GM12878 (cell line): ENCODE measurements around the gene KLK13. TPM values are rescaled to one million over a fixed set of nuclear protein-coding genes. Genes with fewer than 3 reads are reported as not detected.

Experiments used
- ATAC-seq: fragments of 200-7000 bp; cut with Tn5 transposase; 3 replicates; pipeline ENCODE4 v1.9.1; 2020; ENCODE audit warnings: mild to moderate bottlenecking, moderate library complexity
- BruUV-seq: library from RNA; stranded (reverse); fragments of 400-500 nt; replicated peaks from 2 replicates; lab custom pipeline; 2021; lab: Mats Ljungman, UMichigan
- CTCF ChIA-PET: fragments of 300-600 bp; sonication (Branson Sonifier 250); formaldehyde crosslinking; extraction: SDS; loops from one replicate; lab custom pipeline; 2021; ENCODE audit warnings: inconsistent platforms; lab: Yijun Ruan, JAX
- POLR2A ChIA-PET: fragments of 350-600 bp; formaldehyde crosslinking; extraction: SDS; loops from one replicate; lab custom pipeline; 2021; ENCODE audit warnings: inconsistent platforms; lab: Charles Lee
- RAD21 ChIA-PET: fragments of 300-600 bp; sonication (Branson Sonifier 250); formaldehyde crosslinking; loops from one replicate; lab custom pipeline; 2023; ENCODE audit warnings: antibody characterized with exemption; ENCODE audit not compliant: unreplicated experiment; lab: Charles Lee
- SMC1A ChIA-PET: fragments of 300-600 bp; sonication (Branson Sonifier 250); formaldehyde crosslinking; loops from one replicate; lab custom pipeline; 2023; ENCODE audit not compliant: unreplicated experiment, uncharacterized antibody; lab: Charles Lee
- DNase-seq: peaks from one replicate; pipeline ENCODE4 v3.0.0-alpha.2; 2011; ENCODE audit warnings: low read depth, low spot score
- FAIRE-seq: peaks from 3 replicates; lab custom pipeline; 2011; peaks lifted over from hg19 to GRCh38; lab: Jason Lieb, UNC
- H2AFZ ChIP-seq: 2 replicates; pipeline ENCODE4 v1.6.0; 2011; ENCODE audit warnings: low read depth, low read length, control low read depth; ENCODE audit not compliant: control insufficient read depth
- H3K27ac ChIP-seq: 2 replicates; pipeline ENCODE4 v1.5.1; 2011; ENCODE audit warnings: control low read depth; ENCODE audit not compliant: control insufficient read depth, insufficient read depth
- H3K27me3 ChIP-seq, 2 experiments: replicated peaks in 1 of 2; 2 replicates each; pipeline versions ENCODE4 v1.6.0 to v1.6.1; 2011; ENCODE audit warnings: low read length in 1 of 2; ENCODE audit not compliant: control insufficient read depth in 2 of 2, insufficient read depth in 2 of 2
- H3K36me3 ChIP-seq, 2 experiments: 2 replicates each; pipeline ENCODE4 v1.5.1; 2011; ENCODE audit warnings: low read length in 1 of 2; ENCODE audit not compliant: control insufficient read depth in 2 of 2, insufficient read depth in 2 of 2
- H3K4me1 ChIP-seq: 2 replicates; pipeline ENCODE4 v1.6.1; 2011; ENCODE audit warnings: mild to moderate bottlenecking, low read length, moderate library complexity, mixed read lengths; ENCODE audit not compliant: control insufficient read depth, insufficient read depth
- H3K4me2 ChIP-seq: 2 replicates; pipeline ENCODE4 v1.6.0; 2011; ENCODE audit warnings: control low read depth; ENCODE audit not compliant: control insufficient read depth, insufficient read depth
- H3K4me3 ChIP-seq: fragments of 200-600 bp; sonication (generic); 2 replicates; pipeline ENCODE4 v1.5.1; 2016
- H3K79me2 ChIP-seq: 2 replicates; pipeline ENCODE4 v1.6.0; 2011; ENCODE audit warnings: low read length; ENCODE audit not compliant: control insufficient read depth, insufficient read depth
- H3K9ac ChIP-seq: 2 replicates; pipeline ENCODE4 v1.8.0; 2011; ENCODE audit warnings: low read length, control low read depth, mixed read lengths; ENCODE audit not compliant: control insufficient read depth, insufficient read depth
- H3K9me3 ChIP-seq: replicated peaks from 3 replicates; pipeline ENCODE4 v1.5.1; 2011; ENCODE audit warnings: mild to moderate bottlenecking, low read length; ENCODE audit not compliant: control insufficient read depth, insufficient read depth
- H4K20me1 ChIP-seq: 2 replicates; pipeline ENCODE4 v1.6.0; 2011; ENCODE audit not compliant: control insufficient read depth, insufficient read depth
- BCL11A ChIP-seq: IDR thresholded peaks from 2 replicates; pipeline ENCODE4 v1.6.1; 2011; ENCODE audit warnings: low read depth, low read length
- BHLHE40 ChIP-seq, 2 experiments: fragments of 450-650 bp in 1 of 2; IDR thresholded peaks; 2 replicates each; pipeline ENCODE4 v1.6.1; 2011 to 2017; ENCODE audit warnings: low read depth in 2 of 2, borderline replicate concordance in 1 of 2, improper control_type of control experiment in 1 of 2, low read length in 1 of 2, mild to moderate bottlenecking in 1 of 2
- CREB1 ChIP-seq: IDR thresholded peaks from 2 replicates; pipeline ENCODE4 v1.6.1; 2012; ENCODE audit warnings: low read depth, mild to moderate bottlenecking, inconsistent platforms
- EGR1 ChIP-seq, 2 experiments: IDR thresholded peaks; 1 replicate in 1 of 2; 2 replicates in 1 of 2; pipeline ENCODE4 v1.6.1; 2011 to 2012; ENCODE audit warnings: low read depth in 2 of 2, low read length in 2 of 2, borderline replicate concordance in 1 of 2, mild to moderate bottlenecking in 1 of 2, moderate library complexity in 1 of 2
- EP300 ChIP-seq, 2 experiments: fragments of 150-350 bp in 1 of 2; IDR thresholded peaks; 2 replicates each; pipeline ENCODE4 v1.6.1; 2011 to 2012; ENCODE audit warnings: low read depth in 2 of 2, low read length in 2 of 2, borderline replicate concordance in 1 of 2, improper control_type of control experiment in 1 of 2, inconsistent platforms in 1 of 2; ENCODE audit not compliant: control insufficient read depth in 1 of 2
- ESRRA ChIP-seq: IDR thresholded peaks from 2 replicates; pipeline ENCODE4 v1.6.1; 2012; ENCODE audit warnings: mild to moderate bottlenecking, low read length, improper control_type of control experiment
- HCFC1 ChIP-seq: fragments of 150-350 bp; IDR thresholded peaks from 2 replicates; pipeline ENCODE4 v1.6.1; 2014; ENCODE audit warnings: low read length
- MEF2B ChIP-seq: fragments of 450-650 bp; IDR thresholded peaks from 2 replicates; pipeline ENCODE4 v1.6.1; 2018; ENCODE audit warnings: mild to moderate bottlenecking, moderate library complexity; ENCODE audit not compliant: partially characterized antibody, poor library complexity, severe bottlenecking
- NBN ChIP-seq: fragments of 450-650 bp; IDR thresholded peaks from 2 replicates; pipeline ENCODE4 v1.6.1; 2016
- NFIC ChIP-seq: IDR thresholded peaks from 2 replicates; pipeline ENCODE4 v1.6.1; 2012; ENCODE audit warnings: low read depth, mild to moderate bottlenecking, inconsistent platforms, low read length, moderate library complexity
- NR2C2 ChIP-seq: IDR thresholded peaks from 2 replicates; pipeline ENCODE4 v1.6.1; 2011; ENCODE audit warnings: borderline replicate concordance, low read depth; ENCODE audit not compliant: control insufficient read depth, insufficient read length
- NRF1 ChIP-seq: conservative IDR thresholded peaks from 2 replicates; pipeline ENCODE4 v1.6.1; 2011; ENCODE audit warnings: mild to moderate bottlenecking, low read depth, low read length, improper control_type of control experiment
- RAD51 ChIP-seq: fragments of 450-650 bp; IDR thresholded peaks from 2 replicates; pipeline ENCODE4 v1.6.1; 2016; ENCODE audit warnings: moderate library complexity, mild to moderate bottlenecking, inconsistent platforms
- REST ChIP-seq: IDR thresholded peaks from 2 replicates; pipeline ENCODE4 v1.6.1; 2012; ENCODE audit warnings: mild to moderate bottlenecking, low read depth, low read length
- SIN3A ChIP-seq: IDR thresholded peaks from 2 replicates; pipeline ENCODE4 v1.6.1; 2012; ENCODE audit warnings: low read depth, low read length, improper control_type of control experiment
- STAT1 ChIP-seq: fragments of 450-650 bp; conservative IDR thresholded peaks from 2 replicates; pipeline ENCODE4 v1.6.1; 2014; ENCODE audit warnings: antibody characterized with exemption, mild to moderate bottlenecking
- ZNF384 ChIP-seq: IDR thresholded peaks from 2 replicates; pipeline ENCODE4 v1.6.1; 2012; ENCODE audit warnings: low read depth, mild to moderate bottlenecking, low read length, improper control_type of control experiment, borderline replicate concordance
- ZNF592 ChIP-seq: fragments of 450-650 bp; IDR thresholded peaks from 2 replicates; pipeline ENCODE4 v1.6.1; 2017; ENCODE audit warnings: mild to moderate bottlenecking, moderate library complexity
- WGBS: methylation state at CpG from one replicate; pipeline ENCODE4 v1.1.6; 2016; ENCODE audit warnings: low lambda C conversion rate; ENCODE audit not compliant: insufficient replicate concordance, insufficient coverage; ENCODE audit errors: missing lambda C conversion rate; 5-methylcytosine and 5-hydroxymethylcytosine counted together
- in situ Hi-C: fragments of 300-500 bp; cut with MboI; formaldehyde crosslinking; loops from 9 replicates; pipeline ENCODE4 v1.14.3; 2018; ENCODE audit warnings: mixed read lengths
- intact Hi-C: fragments of 100-400 bp; cut with micrococcal nuclease; formaldehyde crosslinking; loops from one replicate; pipeline ENCODE4 v1.14.2; 2022; ENCODE audit not compliant: unreplicated experiment
- polyA plus RNA-seq, 11 experiments: library from polyadenylated mRNA; depleted of rRNA in 4 of 11; unstranded in 6 of 11; stranded (reverse) in 5 of 11; fragments of >200 nt; fragmentation: Nextera tagmentation in 4 of 11; fragmentation: Illumina TruSeq in 1 of 11; extraction: Ambion mirVana in 4 of 11; extraction: Trizol in 1 of 11; gene quantifications; 1 replicate in 1 of 11; 2 replicates in 10 of 11; pipeline versions ENCODE4 v1.2.1 to v1.2.3, GENCODE V29; 2011 to 2016; ENCODE audit warnings: inconsistent platforms in 2 of 11, missing spikeins in 2 of 11, low read depth in 1 of 11
- total RNA-seq, 4 experiments: library from RNA; depleted of rRNA in 3 of 4; stranded (reverse); fragments of >200 nt in 3 of 4; fragmentation: Illumina TruSeq in 1 of 4; extraction: Trizol in 1 of 4; gene quantifications; 2 replicates each; pipeline versions ENCODE4 v1.2.1 to v1.2.3, GENCODE V29; 2013 to 2021

The KLK13 gene
- total and polyA plus RNA-seq, 10 of the 15 experiments (the other 5 are each of a cell fraction or from before 2014, with no cell fraction given): not detected

GRCh38 chr19:51084505-51084904, 19.6 kb upstream of the KLK13 start:
- no peaks in the 10 kb centered on the region for H4K20me1 ChIP-seq
- no peak for FAIRE-seq
- WGBS: 37% methylated on average over 6 of the region's 7 CpGs
- H3K9ac ChIP-seq: no peak overlapping the region
- ATAC-seq: no peak
- in situ Hi-C loops: no loop called here
- no peak overlapping the region for H2AFZ ChIP-seq
- intact Hi-C loops: no loop called here
- no peak for DNase-seq
- no TSS peak for BruUV-seq
- no peak overlapping the region for H3K4me2 ChIP-seq
- H3K4me3 ChIP-seq: no peak overlapping the region
- no peaks in the 10 kb centered on the region for H3K36me3 ChIP-seq
- no peaks in the 10 kb centered on the region for H3K27me3 ChIP-seq
- no peak overlapping the region for H3K27ac ChIP-seq
- H3K9me3 ChIP-seq: no peaks in the 10 kb centered on the region
- CTCF ChIA-PET: no interaction called here
- RAD21 ChIA-PET: no interaction called here
- SMC1A ChIA-PET: interaction anchor here (0.6 to 0.7 kb wide), 2 partner anchors 19 to 293 kb away, joined by 3 read pairs; no protein-coding TSS in a partner anchor
- no peaks in the 10 kb centered on the region for H3K79me2 ChIP-seq
- no peaks in the 10 kb centered on the region for H3K4me1 ChIP-seq
- POLR2A ChIA-PET: no interaction called here
- TF ChIP-seq NRF1 (no peak), ZNF592 (no peak), REST (no peak), SIN3A (no peak), NBN (no peak), ZNF384 (no peak), ESRRA (no peak), CREB1 (no peak), NR2C2 (no peak), NFIC (no peak), BCL11A (no peak), EP300 (IDR thresholded peaks at IDR 0.05; ENCODE audit: borderline replicate concordance in 1 of 2, control insufficient read depth in 1 of 2, low read depth in 2 of 2, low read length in 2 of 2) (no peak), EGR1 (IDR thresholded peaks at IDR 0.05; ENCODE audit: borderline replicate concordance in 1 of 2, low read depth in 2 of 2, low read length in 2 of 2) (no peak), BHLHE40 (IDR thresholded peaks at IDR 0.05; ENCODE audit: borderline replicate concordance in 1 of 2, low read depth in 2 of 2, low read length in 1 of 2) (no peak), MEF2B (no peak), STAT1 (no peak), HCFC1 (no peak), RAD51 (no peak)
